Rectal smooth muscle tissue (tissue), 1 donor: Measurements from ENCODE around the gene PHAX.
"Not testable (repeated sequence)": the region's sequence is repeated elsewhere in the genome, so short reads cannot be mapped to it uniquely, and the experiment has no call there.

Experiments used
- H3K27ac ChIP-seq: one replicate; pipeline ENCODE4 v1.7.0; 2013; ENCODE audit warnings: low read depth, low read length, inconsistent platforms
- H3K27me3 ChIP-seq: one replicate; pipeline ENCODE4 v1.7.0; 2013; ENCODE audit warnings: low read length; ENCODE audit not compliant: control insufficient read depth, insufficient read depth
- H3K36me3 ChIP-seq: one replicate; pipeline ENCODE4 v1.7.0; 2013; ENCODE audit warnings: low read length; ENCODE audit not compliant: control insufficient read depth, insufficient read depth
- H3K4me1 ChIP-seq: one replicate; pipeline ENCODE4 v1.7.0; 2013; ENCODE audit warnings: low read length; ENCODE audit not compliant: control insufficient read depth, insufficient read depth
- H3K4me3 ChIP-seq: one replicate; pipeline ENCODE4 v1.7.0; 2013; ENCODE audit warnings: low read length
- H3K9ac ChIP-seq: one replicate; pipeline ENCODE4 v1.7.0; 2013; ENCODE audit warnings: low read length

PHAX gene

GRCh38 chr5:126613941-126614592 is 13.3 kb downstream of the PHAX start:
- Histone ChIP-seq H3K4me3 (no peak overlapping the region), H3K9ac (no peak overlapping the region), H3K27ac (no peak overlapping the region), H3K4me1 (no peaks in the 10 kb centered on the region), H3K36me3 (peaks cover 16% of the 10 kb centered on the region), H3K27me3 (no peaks in the 10 kb centered on the region)

GRCh38 chr5:126615286-126615685 is 14.5 kb downstream of the PHAX start:
- H3K27ac ChIP-seq: no peak overlapping the region
- no peak overlapping the region for H3K4me3 ChIP-seq
- no peak overlapping the region for H3K9ac ChIP-seq
- peaks cover 12% of the 10 kb centered on the region for H3K36me3 ChIP-seq
- no peaks in the 10 kb centered on the region for H3K27me3 ChIP-seq
- H3K4me1 ChIP-seq: no peaks in the 10 kb centered on the region

- H3K27me3 ChIP-seq, H3K4me1 ChIP-seq, H3K27ac ChIP-seq, H3K4me3 ChIP-seq, H3K9ac ChIP-seq: not testable (repeated sequence)
- H3K36me3 ChIP-seq: peaks cover 12% of the 10 kb centered on the region
These were observed 16.9 kb downstream of the PHAX start for GRCh38 chr5:126617603-126618002.

GRCh38 chr5:126619781-126620180 is 19.0 kb downstream of the PHAX start:
- H3K27ac ChIP-seq: no peak overlapping the region
- H3K27me3 ChIP-seq: no peaks in the 10 kb centered on the region
- no peak overlapping the region for H3K9ac ChIP-seq
- H3K4me3 ChIP-seq: no peak overlapping the region
- H3K4me1 ChIP-seq: no peaks in the 10 kb centered on the region
- peaks cover 12% of the 10 kb centered on the region for H3K36me3 ChIP-seq

GRCh38 chr5:126624534-126624933 is 23.8 kb downstream of the PHAX start:
- no peaks in the 10 kb centered on the region for H3K27me3 ChIP-seq
- H3K9ac ChIP-seq: no peak overlapping the region
- no peak overlapping the region for H3K4me3 ChIP-seq
- no peaks in the 10 kb centered on the region for H3K4me1 ChIP-seq
- H3K27ac ChIP-seq: no peak overlapping the region
- no peaks in the 10 kb centered on the region for H3K36me3 ChIP-seq

GRCh38 chr5:126628102-126628501 is 27.4 kb downstream of the PHAX start:
- Histone ChIP-seq H3K4me3 (no peak overlapping the region), H3K27me3 (no peaks in the 10 kb centered on the region), H3K27ac (no peak overlapping the region), H3K36me3 (no peaks in the 10 kb centered on the region), H3K4me1 (no peaks in the 10 kb centered on the region), H3K9ac (no peak overlapping the region)

GRCh38 chr5:126631920-126632319 is 31.2 kb downstream of the PHAX start:
- Histone ChIP-seq H3K4me3 (no peak overlapping the region), H3K36me3 (no peaks in the 10 kb centered on the region), H3K9ac (no peak overlapping the region), H3K4me1 (no peaks in the 10 kb centered on the region), H3K27ac (no peak overlapping the region), H3K27me3 (no peaks in the 10 kb centered on the region)

- Histone ChIP-seq H3K27me3 (no peaks in the 10 kb centered on the region), H3K36me3 (no peaks in the 10 kb centered on the region), H3K9ac (no peak overlapping the region), H3K4me1 (no peaks in the 10 kb centered on the region), H3K27ac (no peak overlapping the region), H3K4me3 (no peak overlapping the region)
These were observed 32.8 kb downstream of the PHAX start for GRCh38 chr5:126633552-126633951.

GRCh38 chr5:126635585-126635984 is 34.8 kb downstream of the PHAX start:
- no peak overlapping the region for H3K9ac ChIP-seq
- H3K27me3 ChIP-seq: no peaks in the 10 kb centered on the region
- no peaks in the 10 kb centered on the region for H3K4me1 ChIP-seq
- no peaks in the 10 kb centered on the region for H3K36me3 ChIP-seq
- H3K4me3 ChIP-seq: no peak overlapping the region
- H3K27ac ChIP-seq: no peak overlapping the region

- no peaks in the 10 kb centered on the region for H3K27me3 ChIP-seq
- H3K36me3 ChIP-seq: no peaks in the 10 kb centered on the region
- H3K9ac ChIP-seq: no peak overlapping the region
- no peaks in the 10 kb centered on the region for H3K4me1 ChIP-seq
- H3K27ac ChIP-seq: no peak overlapping the region
- no peak overlapping the region for H3K4me3 ChIP-seq
These were observed 36.2 kb downstream of the PHAX start for GRCh38 chr5:126636956-126637355.

GRCh38 chr5:126640866-126641265 is 40.1 kb downstream of the PHAX start:
- no peaks in the 10 kb centered on the region for H3K4me1 ChIP-seq
- no peak overlapping the region for H3K9ac ChIP-seq
- no peaks in the 10 kb centered on the region for H3K36me3 ChIP-seq
- H3K4me3 ChIP-seq: no peak overlapping the region
- no peaks in the 10 kb centered on the region for H3K27me3 ChIP-seq
- no peak overlapping the region for H3K27ac ChIP-seq

- no peaks in the 10 kb centered on the region for H3K4me1 ChIP-seq
- no peak overlapping the region for H3K27ac ChIP-seq
- no peak overlapping the region for H3K4me3 ChIP-seq
- H3K27me3 ChIP-seq: no peaks in the 10 kb centered on the region
- no peaks in the 10 kb centered on the region for H3K36me3 ChIP-seq
- H3K9ac ChIP-seq: no peak overlapping the region
These were observed 40.6 kb downstream of the PHAX start for GRCh38 chr5:126641387-126641786.

GRCh38 chr5:126645132-126645531 is 44.4 kb downstream of the PHAX start:
- Histone ChIP-seq H3K4me1 (no peaks in the 10 kb centered on the region), H3K4me3 (no peak overlapping the region), H3K27ac (no peak overlapping the region), H3K9ac (no peak overlapping the region), H3K27me3 (no peaks in the 10 kb centered on the region), H3K36me3 (no peaks in the 10 kb centered on the region)
